ENCODE measurements around the gene CLPTM1. TPM values are rescaled to one million over a fixed set of nuclear protein-coding genes. Genes with fewer than 3 reads are reported as not detected.
A peak's percentile ranks its signal among the peaks of the same experiment; 100 is the strongest.

Gene CLPTM1
- total RNA-seq, 6 donors from 2014 or later = 53.4 to 139 (median 99.6) TPM

DNA sequence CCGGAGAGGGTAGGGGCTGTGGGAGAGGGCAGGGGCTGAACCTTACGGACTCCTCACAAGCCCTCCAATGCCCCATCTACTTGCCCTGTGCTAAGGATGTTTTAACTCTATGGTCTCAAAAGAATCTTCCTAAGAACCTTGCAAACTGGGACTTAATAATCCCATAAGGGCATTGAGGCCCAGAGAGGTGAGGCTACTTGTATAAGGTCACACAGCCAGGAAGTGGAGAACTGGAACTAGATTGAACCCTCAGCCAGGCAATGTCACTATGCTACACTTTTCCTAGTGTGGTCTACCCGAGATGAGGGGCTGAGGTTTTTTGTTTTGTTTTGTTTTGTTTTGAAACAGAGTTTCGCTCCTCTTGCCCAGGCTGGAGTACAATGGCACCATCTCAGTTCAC, 23.6 kb upstream of the CLPTM1 start:
- DNase-seq (no peak), ATAC-seq (ENCODE audit: low FRiP score in 2 of 2) (no peak)
- H3K27me3 ChIP-seq = no peaks in the 10 kb centered on the region
- no peak for TF ChIP-seq POLR2AphosphoS5 (IDR thresholded peaks at IDR 0.05)
- no peak for TF ChIP-seq POLR2A (IDR thresholded peaks at IDR 0.05)
- TF ChIP-seq EP300 (IDR thresholded peaks at IDR 0.05) = no peak
- TF ChIP-seq, protein P1, sequence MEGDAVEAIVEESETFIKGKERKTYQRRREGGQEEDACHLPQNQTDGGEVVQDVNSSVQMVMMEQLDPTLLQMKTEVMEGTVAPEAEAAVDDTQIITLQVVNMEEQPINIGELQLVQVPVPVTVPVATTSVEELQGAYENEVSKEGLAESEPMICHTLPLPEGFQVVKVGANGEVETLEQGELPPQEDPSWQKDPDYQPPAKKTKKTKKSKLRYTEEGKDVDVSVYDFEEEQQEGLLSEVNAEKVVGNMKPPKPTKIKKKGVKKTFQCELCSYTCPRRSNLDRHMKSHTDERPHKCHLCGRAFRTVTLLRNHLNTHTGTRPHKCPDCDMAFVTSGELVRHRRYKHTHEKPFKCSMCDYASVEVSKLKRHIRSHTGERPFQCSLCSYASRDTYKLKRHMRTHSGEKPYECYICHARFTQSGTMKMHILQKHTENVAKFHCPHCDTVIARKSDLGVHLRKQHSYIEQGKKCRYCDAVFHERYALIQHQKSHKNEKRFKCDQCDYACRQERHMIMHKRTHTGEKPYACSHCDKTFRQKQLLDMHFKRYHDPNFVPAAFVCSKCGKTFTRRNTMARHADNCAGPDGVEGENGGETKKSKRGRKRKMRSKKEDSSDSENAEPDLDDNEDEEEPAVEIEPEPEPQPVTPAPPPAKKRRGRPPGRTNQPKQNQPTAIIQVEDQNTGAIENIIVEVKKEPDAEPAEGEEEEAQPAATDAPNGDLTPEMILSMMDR (IDR thresholded peaks at IDR 0.05) = no peak
- 78 to 96% methylated on average over 4 of the region's 4 CpGs for WGBS, 2 donors
- no peak overlapping the region for H3K27ac ChIP-seq
- peaks cover 3 to 14% (median 7%) of the 10 kb centered on the region in 4 donors for H3K4me1 ChIP-seq
- no peaks in the 10 kb centered on the region for H3K36me3 ChIP-seq
- no peak overlapping the region for H3K4me3 ChIP-seq
- no peaks in the 10 kb centered on the region for H3K9me3 ChIP-seq

DNA sequence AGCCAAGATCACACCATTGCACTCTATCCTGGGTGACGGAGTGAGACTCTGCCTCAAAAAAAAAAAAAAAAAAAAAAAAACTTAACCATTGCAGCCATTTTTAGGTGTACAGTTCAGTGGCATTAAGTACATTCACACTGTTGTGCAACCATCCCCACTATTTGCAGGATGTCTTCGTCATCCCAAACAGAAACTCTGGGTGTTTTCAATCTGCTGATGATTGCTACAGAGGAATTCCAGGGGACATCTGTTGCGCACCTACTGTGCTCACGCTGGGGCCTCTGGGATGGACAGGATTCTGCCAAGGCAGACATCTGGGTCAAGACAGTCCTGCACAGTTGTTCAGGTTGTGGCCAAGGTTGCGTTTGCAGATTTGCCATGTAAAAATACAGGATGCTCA, 15.5 kb upstream of the CLPTM1 start:
- Histone ChIP-seq H3K4me3 (no peak overlapping the region), H3K4me1 (no peaks in the 10 kb centered on the region), H3K27ac (no peak overlapping the region), H3K36me3 (no peaks in the 10 kb centered on the region), H3K9me3 (no peaks in the 10 kb centered on the region), H3K27me3 (no peaks in the 10 kb centered on the region)
- ATAC-seq (ENCODE audit: low FRiP score in 2 of 2) = no peak
- TF ChIP-seq POLR2AphosphoS5 (IDR thresholded peaks at IDR 0.05) (no peak), EP300 (IDR thresholded peaks at IDR 0.05) (no peak)
- WGBS, 2 donors = 52 to 88% methylated on average over 5 of the region's 5 CpGs
- DNase-seq = no peak

DNA sequence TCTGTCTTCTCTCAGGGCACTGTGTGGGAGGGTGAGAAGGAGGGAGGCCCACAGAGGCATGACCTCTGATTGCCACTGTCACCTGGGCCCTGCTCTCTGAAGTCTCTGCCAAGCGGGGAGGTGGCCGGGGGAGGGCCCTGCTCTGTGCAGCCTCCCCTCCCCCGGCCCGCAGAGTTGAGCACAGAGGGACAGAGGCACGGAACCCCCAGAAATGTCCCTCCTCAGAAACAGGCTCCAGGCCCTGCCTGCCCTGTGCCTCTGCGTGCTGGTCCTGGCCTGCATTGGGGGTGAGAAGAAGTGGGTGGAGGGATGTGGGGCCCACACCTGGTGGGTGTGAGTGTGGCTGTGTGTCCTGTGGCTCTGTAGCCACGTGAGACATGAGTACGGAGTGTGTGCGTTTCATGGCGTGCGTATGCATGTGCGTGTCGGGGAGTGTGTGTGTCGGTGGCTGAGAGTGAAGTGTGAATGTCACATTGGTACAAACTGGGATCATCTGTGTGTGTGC, 13.1 kb upstream of the CLPTM1 start, which contains the start of gene APOC4:
Gene APOC4, plus strand, starts transcription at position 171 of the 505 bp plus-strand sequence. Its CDS starts 41 bp downstream, at position 212.
- H3K27me3 ChIP-seq = no peaks in the 10 kb centered on the region
- no peak for TF ChIP-seq EP300 (IDR thresholded peaks at IDR 0.05)
- no peak for TF ChIP-seq POLR2AphosphoS5 (IDR thresholded peaks at IDR 0.05)
- TF ChIP-seq POLR2A (IDR thresholded peaks at IDR 0.05) = no peak
- TF ChIP-seq, protein P1 (IDR thresholded peaks at IDR 0.05) = no peak
- no peak within 1 kb of the TSS for H3K4me3 ChIP-seq
- ATAC-seq (ENCODE audit: low FRiP score in 2 of 2) (no peak), DNase-seq (peak in 1 of 2 donors; percentile 56)
- no peaks in the 10 kb centered on the region for H3K4me1 ChIP-seq
- 85 to 88% methylated on average over 8 to 14 of the region's 14 CpGs for WGBS, 2 donors
- H3K9me3 ChIP-seq = no peaks in the 10 kb centered on the region
- H3K27ac ChIP-seq = no peak within 1 kb of the TSS
- no peaks in the 10 kb centered on the region for H3K36me3 ChIP-seq

DNA sequence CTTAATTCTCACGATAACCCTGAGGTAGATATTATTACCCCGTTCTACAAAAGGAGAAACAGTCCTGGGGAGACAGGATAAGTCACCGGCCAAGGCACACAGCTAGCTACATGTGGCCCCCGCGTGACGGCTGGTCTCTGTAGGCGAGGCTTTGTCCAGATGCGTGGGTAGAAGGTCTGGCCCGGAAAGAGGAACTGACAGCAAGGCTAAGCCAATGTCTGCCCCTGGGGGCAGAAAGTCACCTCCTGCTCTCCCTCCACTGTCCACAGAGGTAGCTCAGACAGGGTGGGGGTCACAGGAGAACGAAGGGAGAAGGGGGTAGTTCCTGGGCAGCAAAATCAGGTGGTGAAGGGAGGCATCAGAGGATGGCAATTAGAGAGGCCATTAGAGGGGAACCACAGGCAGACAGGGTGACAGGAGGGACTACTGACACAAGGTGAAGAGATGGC, 11.4 kb upstream of the CLPTM1 start:
- no peaks in the 10 kb centered on the region for H3K36me3 ChIP-seq

DNA sequence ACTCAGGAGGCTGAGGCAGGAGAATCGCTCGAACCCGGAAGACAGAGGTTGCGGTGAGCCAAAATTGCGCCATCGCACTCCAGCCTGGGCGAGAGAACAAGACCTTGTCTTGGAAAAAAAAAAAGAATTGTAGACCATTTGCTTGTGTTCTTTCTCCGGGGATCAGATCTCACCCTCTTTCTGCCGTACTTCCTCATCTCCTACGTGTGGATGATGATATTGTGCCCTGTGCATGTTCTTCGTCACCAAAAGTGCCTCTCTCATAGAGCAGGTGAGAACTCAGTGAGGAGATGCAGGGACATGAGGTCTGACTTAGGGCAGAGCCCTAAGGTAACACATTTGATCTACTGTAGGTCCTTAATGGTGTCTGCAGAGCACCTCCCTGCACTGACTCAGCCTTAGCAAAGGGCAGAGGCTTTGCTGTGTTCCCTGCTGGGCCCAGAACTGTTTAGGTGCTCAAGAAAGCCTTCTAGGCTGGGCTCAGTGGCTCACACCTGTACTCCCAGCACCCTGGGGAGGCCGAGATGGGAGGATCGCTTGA, 8.1 kb upstream of the CLPTM1 start:
- Histone ChIP-seq H3K36me3 (peaks cover 0 to 9% (median 1%) of the 10 kb centered on the region in 4 donors), H3K4me3 (no peak overlapping the region), H3K9me3 (no peaks in the 10 kb centered on the region), H3K27me3 (no peaks in the 10 kb centered on the region), H3K4me1 (peaks cover 0 to 9% (median 5%) of the 10 kb centered on the region in 4 donors), H3K27ac (no peak overlapping the region)
- WGBS, 2 donors = 80 to 88% methylated on average over 13 of the region's 13 CpGs
- no peak for DNase-seq
- ATAC-seq (ENCODE audit: low FRiP score in 2 of 2) = no peak
- TF ChIP-seq POLR2A (IDR thresholded peaks at IDR 0.05) (peak in 1 of 4 donors; percentile 20), POLR2AphosphoS5 (IDR thresholded peaks at IDR 0.05) (no peak), EP300 (IDR thresholded peaks at IDR 0.05) (no peak)
- TF ChIP-seq, protein P1 (IDR thresholded peaks at IDR 0.05) = no peak

More for the DNA sequence above, 11.4 kb upstream of the CLPTM1 start:
- peak overlapping the region in 2 of 4 donors; percentile 9 to 66 for H3K27ac ChIP-seq
- H3K4me3 ChIP-seq = no peak overlapping the region
- H3K9me3 ChIP-seq = no peaks in the 10 kb centered on the region
- peak; percentile 70 to 82 for ATAC-seq (ENCODE audit: low FRiP score in 2 of 2)
- TF ChIP-seq EP300 (IDR thresholded peaks at IDR 0.05) = no peak
- TF ChIP-seq, protein P1 (IDR thresholded peaks at IDR 0.05) = peak in 1 of 6 experiments; percentile 14
- TF ChIP-seq POLR2A (IDR thresholded peaks at IDR 0.05) = peak in 1 of 4 donors; percentile 54
- peak; percentile 58 to 81 for DNase-seq
- no peaks in the 10 kb centered on the region for H3K4me1 ChIP-seq
- H3K27me3 ChIP-seq = no peaks in the 10 kb centered on the region
- 49 to 76% methylated on average over 10 of the region's 10 CpGs for WGBS, 2 donors
